NB4 (cell line): ENCODE measurements around the gene CTU2.

Source experiments
- DNase-seq: peaks from one replicate; pipeline ENCODE4 v3.0.0; 2010; ENCODE audit warnings: low read depth
- H3K4me3 ChIP-seq: one replicate; pipeline ENCODE4 v1.5.1; 2011; ENCODE audit warnings: mild to moderate bottlenecking, low read depth, low read length, moderate library complexity
- MYC ChIP-seq: IDR thresholded peaks from 2 replicates; pipeline ENCODE4 v1.6.1; 2011; ENCODE audit warnings: low read depth, low read length
- POLR2A ChIP-seq: IDR thresholded peaks from 2 replicates; pipeline ENCODE4 v1.6.1; 2011; ENCODE audit warnings: mild to moderate bottlenecking; ENCODE audit not compliant: insufficient read length; ENCODE audit errors: extremely low read depth
- TF ChIP-seq, protein P1 (sequence below): IDR thresholded peaks from one replicate; pipeline ENCODE4 v1.5.1; 2012; ENCODE audit warnings: low read depth, low read length
- TF ChIP-seq, protein P2 (sequence below): IDR thresholded peaks from 2 replicates; pipeline ENCODE4 v1.6.1; 2011; ENCODE audit warnings: low read depth, low read length

CTU2 gene

DNA sequence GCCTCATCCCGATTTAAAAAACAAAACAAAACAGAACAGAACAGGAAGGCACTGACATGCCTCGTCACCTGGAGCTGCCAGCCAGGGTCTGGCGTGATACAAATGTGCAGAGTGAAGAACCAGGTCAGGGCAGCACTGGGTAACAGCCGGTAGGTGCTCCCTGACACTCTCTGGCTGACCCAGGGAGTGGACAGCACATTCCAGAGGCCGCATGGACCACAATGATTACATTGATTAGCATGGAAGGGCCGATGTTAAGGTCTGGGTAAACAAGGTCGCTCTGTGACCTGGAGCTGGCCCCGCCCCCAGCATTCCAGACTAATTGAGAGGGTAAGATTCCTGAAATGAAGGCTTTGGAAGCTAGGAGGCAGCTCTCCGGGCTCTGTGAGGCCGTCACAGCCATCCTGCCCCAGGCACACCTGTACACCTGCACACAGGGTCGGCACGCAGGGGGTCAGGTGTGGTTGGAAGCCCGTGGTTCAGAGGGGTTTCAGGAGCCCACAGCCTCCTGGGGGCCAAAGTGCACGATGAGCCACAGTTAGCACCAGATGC is 57.3 kb downstream of the CTU2 start:
- no peak for DNase-seq
- TF ChIP-seq, protein P1, sequence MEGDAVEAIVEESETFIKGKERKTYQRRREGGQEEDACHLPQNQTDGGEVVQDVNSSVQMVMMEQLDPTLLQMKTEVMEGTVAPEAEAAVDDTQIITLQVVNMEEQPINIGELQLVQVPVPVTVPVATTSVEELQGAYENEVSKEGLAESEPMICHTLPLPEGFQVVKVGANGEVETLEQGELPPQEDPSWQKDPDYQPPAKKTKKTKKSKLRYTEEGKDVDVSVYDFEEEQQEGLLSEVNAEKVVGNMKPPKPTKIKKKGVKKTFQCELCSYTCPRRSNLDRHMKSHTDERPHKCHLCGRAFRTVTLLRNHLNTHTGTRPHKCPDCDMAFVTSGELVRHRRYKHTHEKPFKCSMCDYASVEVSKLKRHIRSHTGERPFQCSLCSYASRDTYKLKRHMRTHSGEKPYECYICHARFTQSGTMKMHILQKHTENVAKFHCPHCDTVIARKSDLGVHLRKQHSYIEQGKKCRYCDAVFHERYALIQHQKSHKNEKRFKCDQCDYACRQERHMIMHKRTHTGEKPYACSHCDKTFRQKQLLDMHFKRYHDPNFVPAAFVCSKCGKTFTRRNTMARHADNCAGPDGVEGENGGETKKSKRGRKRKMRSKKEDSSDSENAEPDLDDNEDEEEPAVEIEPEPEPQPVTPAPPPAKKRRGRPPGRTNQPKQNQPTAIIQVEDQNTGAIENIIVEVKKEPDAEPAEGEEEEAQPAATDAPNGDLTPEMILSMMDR: no peak
- no peak for TF ChIP-seq MYC
- no peak for TF ChIP-seq POLR2A
- TF ChIP-seq, protein P2, sequence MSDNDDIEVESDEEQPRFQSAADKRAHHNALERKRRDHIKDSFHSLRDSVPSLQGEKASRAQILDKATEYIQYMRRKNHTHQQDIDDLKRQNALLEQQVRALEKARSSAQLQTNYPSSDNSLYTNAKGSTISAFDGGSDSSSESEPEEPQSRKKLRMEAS: no peak
- H3K4me3 ChIP-seq: no peak overlapping the region

DNA sequence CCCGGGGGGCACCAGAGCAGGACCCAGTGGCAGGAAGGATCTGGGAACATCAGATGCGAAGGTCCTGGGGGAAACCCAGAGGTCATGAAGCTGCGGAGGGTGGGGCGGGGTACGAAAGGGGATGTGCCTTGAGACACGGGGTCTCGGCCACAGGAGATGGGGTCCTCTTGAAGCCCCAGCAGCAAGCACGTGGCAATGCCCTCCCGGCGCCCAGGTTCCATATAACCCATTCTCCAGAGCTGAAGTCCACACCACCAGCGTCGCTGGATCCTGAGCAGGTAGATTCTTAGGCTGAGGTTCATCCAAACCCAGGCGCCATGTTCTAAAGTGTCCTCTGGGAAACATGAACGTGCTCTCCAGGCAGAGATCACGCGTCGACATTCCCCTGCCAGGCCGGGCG is 57.8 kb downstream of the CTU2 start:
- TF ChIP-seq, protein P2: no peak
- no peak for TF ChIP-seq POLR2A
- TF ChIP-seq, protein P1: no peak
- no peak for TF ChIP-seq MYC
- no peak overlapping the region for H3K4me3 ChIP-seq
- no peak for DNase-seq

DNA sequence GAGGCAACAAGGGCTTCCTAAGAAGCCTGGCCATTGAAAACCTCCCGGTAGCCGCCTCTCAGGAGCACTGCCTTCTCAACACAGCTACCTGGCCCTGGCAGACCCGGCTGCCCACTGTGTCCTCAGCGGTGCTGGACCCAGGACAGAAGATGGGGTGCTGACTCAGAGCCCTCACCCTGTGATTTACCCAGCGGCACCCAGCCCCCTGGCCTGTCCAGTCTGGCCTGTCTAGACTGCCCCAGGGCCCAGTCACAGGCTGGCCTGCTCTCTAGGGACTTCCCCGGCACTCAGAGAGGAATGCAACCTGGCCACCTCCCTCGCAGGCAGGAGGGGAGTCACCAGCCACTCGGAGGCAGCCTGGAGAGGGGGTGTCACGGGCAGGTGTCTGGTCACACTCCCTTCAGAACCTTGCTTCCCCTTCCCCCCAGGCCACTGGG is 58.6 kb downstream of the CTU2 start:
- no peak overlapping the region for H3K4me3 ChIP-seq
- TF ChIP-seq, protein P1: no peak
- TF ChIP-seq, protein P2: no peak
- TF ChIP-seq POLR2A: no peak
- DNase-seq: no peak
